ENCODE results near the gene STT3B. TPM values are rescaled to one million over a fixed set of nuclear protein-coding genes. Genes with fewer than 3 reads are reported as not detected.

The STT3B gene
- total RNA-seq, 2 donors from 2014 or later: 106 to 132 TPM

GRCh38 chr3:31668242-31668641 lies 135.5 kb downstream of the STT3B start:
- no peak overlapping the region for H3K27ac ChIP-seq
- WGBS: 79% methylated on average over 4 of the region's 4 CpGs
- no peaks in the 10 kb centered on the region for H3K36me3 ChIP-seq
- no peak overlapping the region for H3K4me3 ChIP-seq
- no peaks in the 10 kb centered on the region for H3K4me1 ChIP-seq (replicated peaks)
- H3K27me3 ChIP-seq (replicated peaks; ENCODE audit: insufficient read depth): no peaks in the 10 kb centered on the region
- H3K9me3 ChIP-seq: no peaks in the 10 kb centered on the region
- DNase-seq (ENCODE audit: low spot score): no peak
- intact Hi-C loops (cut with DNase I): no loop called here
- TF ChIP-seq POLR2A (IDR thresholded peaks at IDR 0.05) (no peak), POLR2AphosphoS5 (IDR thresholded peaks at IDR 0.05) (no peak)
- TF ChIP-seq, protein P1, sequence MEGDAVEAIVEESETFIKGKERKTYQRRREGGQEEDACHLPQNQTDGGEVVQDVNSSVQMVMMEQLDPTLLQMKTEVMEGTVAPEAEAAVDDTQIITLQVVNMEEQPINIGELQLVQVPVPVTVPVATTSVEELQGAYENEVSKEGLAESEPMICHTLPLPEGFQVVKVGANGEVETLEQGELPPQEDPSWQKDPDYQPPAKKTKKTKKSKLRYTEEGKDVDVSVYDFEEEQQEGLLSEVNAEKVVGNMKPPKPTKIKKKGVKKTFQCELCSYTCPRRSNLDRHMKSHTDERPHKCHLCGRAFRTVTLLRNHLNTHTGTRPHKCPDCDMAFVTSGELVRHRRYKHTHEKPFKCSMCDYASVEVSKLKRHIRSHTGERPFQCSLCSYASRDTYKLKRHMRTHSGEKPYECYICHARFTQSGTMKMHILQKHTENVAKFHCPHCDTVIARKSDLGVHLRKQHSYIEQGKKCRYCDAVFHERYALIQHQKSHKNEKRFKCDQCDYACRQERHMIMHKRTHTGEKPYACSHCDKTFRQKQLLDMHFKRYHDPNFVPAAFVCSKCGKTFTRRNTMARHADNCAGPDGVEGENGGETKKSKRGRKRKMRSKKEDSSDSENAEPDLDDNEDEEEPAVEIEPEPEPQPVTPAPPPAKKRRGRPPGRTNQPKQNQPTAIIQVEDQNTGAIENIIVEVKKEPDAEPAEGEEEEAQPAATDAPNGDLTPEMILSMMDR (IDR thresholded peaks at IDR 0.05): no peak

GRCh38 chr3:31670136-31670535 lies 137.4 kb downstream of the STT3B start:
- DNase-seq (ENCODE audit: low spot score): no peak
- TF ChIP-seq, protein P1 (IDR thresholded peaks at IDR 0.05): no peak
- no peak for TF ChIP-seq POLR2A (IDR thresholded peaks at IDR 0.05)
- TF ChIP-seq POLR2AphosphoS5 (IDR thresholded peaks at IDR 0.05): no peak
- Histone ChIP-seq H3K4me1 (replicated peaks) (no peaks in the 10 kb centered on the region), H3K36me3 (no peaks in the 10 kb centered on the region), H3K27ac (no peak overlapping the region), H3K27me3 (replicated peaks; ENCODE audit: insufficient read depth) (no peaks in the 10 kb centered on the region), H3K4me3 (no peak overlapping the region), H3K9me3 (no peaks in the 10 kb centered on the region)
- WGBS: 46% methylated on average over 1 of the region's 1 CpG
- intact Hi-C loops (cut with DNase I): no loop called here

DNA sequence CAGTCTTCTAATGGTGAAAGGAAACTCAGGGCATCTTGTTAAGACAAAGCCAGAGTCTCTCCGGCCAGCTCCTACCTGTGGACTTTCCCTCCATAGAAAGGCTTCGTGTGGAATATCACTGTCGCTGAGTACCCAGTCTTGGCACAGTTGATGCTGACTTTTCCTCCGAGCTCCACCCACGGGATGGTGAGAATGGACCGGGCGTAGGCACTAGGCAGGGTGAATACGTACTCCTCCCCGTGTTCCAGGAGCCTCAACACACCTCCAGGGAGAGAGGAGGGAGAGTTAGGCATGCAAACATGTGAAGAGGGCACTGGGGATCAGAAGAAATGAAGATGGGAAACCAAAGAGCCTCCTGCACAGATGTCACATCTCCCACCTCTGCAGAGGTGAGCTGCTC lies 138.0 kb downstream of the STT3B start:
- intact Hi-C loops (cut with DNase I): no loop called here
- no peaks in the 10 kb centered on the region for H3K27me3 ChIP-seq (replicated peaks; ENCODE audit: insufficient read depth)
- H3K27ac ChIP-seq: no peak overlapping the region
- WGBS: 86% methylated on average over 9 of the region's 9 CpGs
- H3K4me1 ChIP-seq (replicated peaks): no peaks in the 10 kb centered on the region
- H3K9me3 ChIP-seq: no peaks in the 10 kb centered on the region
- no peak for DNase-seq (ENCODE audit: low spot score)
- H3K36me3 ChIP-seq: no peaks in the 10 kb centered on the region
- TF ChIP-seq, protein P1 (IDR thresholded peaks at IDR 0.05): no peak
- TF ChIP-seq POLR2AphosphoS5 (IDR thresholded peaks at IDR 0.05): no peak
- no peak for TF ChIP-seq POLR2A (IDR thresholded peaks at IDR 0.05)
- no peak overlapping the region for H3K4me3 ChIP-seq

DNA sequence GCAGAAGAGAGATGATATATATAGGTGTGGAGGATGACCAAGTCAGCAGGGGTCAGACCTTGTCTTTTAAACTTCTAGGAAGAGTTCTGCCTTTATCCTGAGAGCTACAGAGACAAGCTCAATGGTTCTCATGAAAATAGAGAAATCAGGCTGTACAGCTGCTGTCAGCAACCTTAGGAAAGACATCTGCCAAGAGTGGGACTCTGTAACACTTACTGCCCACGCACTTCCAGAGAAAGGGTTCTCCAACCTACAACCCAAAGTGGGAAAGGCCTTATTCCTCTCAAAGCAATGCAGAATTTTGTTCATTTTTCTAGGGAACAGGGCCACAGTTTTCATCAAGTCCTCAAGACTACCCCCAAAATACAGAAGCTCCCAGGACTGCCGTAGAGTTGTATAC lies 138.7 kb downstream of the STT3B start:
- H3K9me3 ChIP-seq: no peaks in the 10 kb centered on the region
- H3K27me3 ChIP-seq (replicated peaks; ENCODE audit: insufficient read depth): no peaks in the 10 kb centered on the region
- intact Hi-C loops (cut with DNase I): no loop called here
- DNase-seq (ENCODE audit: low spot score): no peak
- no peak for TF ChIP-seq POLR2AphosphoS5 (IDR thresholded peaks at IDR 0.05)
- TF ChIP-seq, protein P1 (IDR thresholded peaks at IDR 0.05): no peak
- TF ChIP-seq POLR2A (IDR thresholded peaks at IDR 0.05): no peak
- no peak overlapping the region for H3K27ac ChIP-seq
- H3K4me1 ChIP-seq (replicated peaks): no peaks in the 10 kb centered on the region
- no peaks in the 10 kb centered on the region for H3K36me3 ChIP-seq
- 96% methylated on average over 2 of the region's 2 CpGs for WGBS
- no peak overlapping the region for H3K4me3 ChIP-seq

DNA sequence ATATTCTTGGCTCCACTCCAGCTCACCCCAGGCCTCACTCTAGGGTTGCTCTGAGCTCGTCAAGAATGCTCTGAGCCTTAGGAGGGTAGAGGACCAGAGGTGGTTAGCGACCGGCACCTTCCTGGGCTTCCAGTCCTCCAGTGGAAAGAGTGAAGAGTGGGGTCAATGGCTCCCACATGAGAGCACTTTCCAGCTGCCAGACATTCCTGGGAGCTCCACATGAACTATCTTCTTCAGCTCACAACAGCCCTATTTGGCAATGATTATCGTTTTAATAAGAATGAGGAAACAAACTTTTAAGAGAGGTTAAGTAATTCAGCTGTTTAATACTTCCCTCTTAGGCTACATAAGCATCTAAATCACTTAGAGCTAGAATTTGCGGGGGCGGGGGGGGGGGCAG lies 139.3 kb downstream of the STT3B start:
- Histone ChIP-seq H3K4me1 (replicated peaks) (no peaks in the 10 kb centered on the region), H3K27me3 (replicated peaks; ENCODE audit: insufficient read depth) (no peaks in the 10 kb centered on the region), H3K4me3 (no peak overlapping the region), H3K9me3 (no peaks in the 10 kb centered on the region), H3K36me3 (no peaks in the 10 kb centered on the region), H3K27ac (no peak overlapping the region)
- intact Hi-C loops (cut with DNase I): no loop called here
- 46% methylated on average over 6 of the region's 6 CpGs for WGBS
- TF ChIP-seq, protein P1 (IDR thresholded peaks at IDR 0.05): no peak
- TF ChIP-seq POLR2A (IDR thresholded peaks at IDR 0.05) (no peak), POLR2AphosphoS5 (IDR thresholded peaks at IDR 0.05) (no peak)
- DNase-seq (ENCODE audit: low spot score): no peak
